ENCODE measurements around the gene ARL14EP. TPM values are rescaled to one million over a fixed set of nuclear protein-coding genes. Genes with fewer than 3 reads are reported as not detected.

ARL14EP gene
- total and polyA plus RNA-seq, 2 experiments from 2014 or later, result 21.7 to 22.2 TPM

DNA sequence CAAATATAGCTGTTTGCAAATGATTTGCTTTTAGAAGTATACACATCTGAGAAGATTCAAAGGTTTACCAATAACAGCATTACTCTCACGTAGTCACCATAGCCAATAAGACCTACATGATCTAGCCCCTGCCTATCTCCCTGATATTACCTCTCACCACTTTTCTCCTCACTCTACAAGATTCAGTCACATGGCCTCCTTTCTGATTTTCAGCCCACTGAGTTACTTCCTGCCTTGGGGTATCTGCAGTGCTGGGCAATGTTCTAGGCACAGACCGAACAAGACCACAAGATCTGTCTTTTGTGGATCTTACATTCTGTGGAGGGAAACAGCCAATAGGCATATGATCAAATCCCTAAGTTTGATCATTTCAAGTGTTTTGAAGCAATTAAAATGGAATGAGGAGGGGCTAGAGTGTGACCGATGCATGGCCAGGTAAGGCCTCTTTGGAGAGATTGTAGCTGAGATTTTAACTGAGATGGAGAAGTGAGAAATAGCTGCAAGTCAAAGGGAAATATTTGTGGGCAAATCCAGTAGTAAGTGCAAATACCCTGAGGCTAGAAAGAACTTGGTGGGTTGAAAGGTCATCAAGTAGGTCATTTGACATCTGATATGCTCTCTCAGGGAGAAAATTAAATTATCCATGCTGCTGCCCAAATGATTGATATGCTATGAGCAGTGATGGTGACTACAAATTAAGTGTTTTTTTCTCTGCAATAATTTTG, 43.1 kb downstream of the ARL14EP start:
- Histone ChIP-seq H3K27ac (no peak overlapping the region), H4K20me1 (ENCODE audit: insufficient read depth, poor library complexity, severe bottlenecking) (no peaks in the 10 kb centered on the region), H2AFZ (no peak overlapping the region), H3K27me3 (no peaks in the 10 kb centered on the region), H3K4me3 (no peak overlapping the region), H3K79me2 (no peaks in the 10 kb centered on the region), H3K4me1 (ENCODE audit: insufficient read depth) (no peaks in the 10 kb centered on the region), H3K9me3 (ENCODE audit: low read depth) (no peaks in the 10 kb centered on the region), H3K4me2 (no peak overlapping the region), H3K9me2 (replicated peaks; ENCODE audit: insufficient read depth) (no peaks in the 10 kb centered on the region), H3K36me3 (replicated peaks; ENCODE audit: insufficient read depth, low read depth) (no peaks in the 10 kb centered on the region)
- DNase-seq (ENCODE audit: low spot score), result no peak
- WGBS (ENCODE audit: low lambda C conversion rate, missing lambda C conversion rate), result 84% methylated on average over 3 of the region's 3 CpGs
- TF ChIP-seq, protein P1, sequence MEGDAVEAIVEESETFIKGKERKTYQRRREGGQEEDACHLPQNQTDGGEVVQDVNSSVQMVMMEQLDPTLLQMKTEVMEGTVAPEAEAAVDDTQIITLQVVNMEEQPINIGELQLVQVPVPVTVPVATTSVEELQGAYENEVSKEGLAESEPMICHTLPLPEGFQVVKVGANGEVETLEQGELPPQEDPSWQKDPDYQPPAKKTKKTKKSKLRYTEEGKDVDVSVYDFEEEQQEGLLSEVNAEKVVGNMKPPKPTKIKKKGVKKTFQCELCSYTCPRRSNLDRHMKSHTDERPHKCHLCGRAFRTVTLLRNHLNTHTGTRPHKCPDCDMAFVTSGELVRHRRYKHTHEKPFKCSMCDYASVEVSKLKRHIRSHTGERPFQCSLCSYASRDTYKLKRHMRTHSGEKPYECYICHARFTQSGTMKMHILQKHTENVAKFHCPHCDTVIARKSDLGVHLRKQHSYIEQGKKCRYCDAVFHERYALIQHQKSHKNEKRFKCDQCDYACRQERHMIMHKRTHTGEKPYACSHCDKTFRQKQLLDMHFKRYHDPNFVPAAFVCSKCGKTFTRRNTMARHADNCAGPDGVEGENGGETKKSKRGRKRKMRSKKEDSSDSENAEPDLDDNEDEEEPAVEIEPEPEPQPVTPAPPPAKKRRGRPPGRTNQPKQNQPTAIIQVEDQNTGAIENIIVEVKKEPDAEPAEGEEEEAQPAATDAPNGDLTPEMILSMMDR (IDR thresholded peaks at IDR 0.05; ENCODE audit: poor library complexity), result no peak
- TF ChIP-seq EZH2 (IDR thresholded peaks at IDR 0.05; ENCODE audit: borderline replicate concordance) (no peak), EZH2phosphoT487 (IDR thresholded peaks at IDR 0.05; ENCODE audit: low read depth, severe bottlenecking, unreplicated experiment) (no peak)

DNA sequence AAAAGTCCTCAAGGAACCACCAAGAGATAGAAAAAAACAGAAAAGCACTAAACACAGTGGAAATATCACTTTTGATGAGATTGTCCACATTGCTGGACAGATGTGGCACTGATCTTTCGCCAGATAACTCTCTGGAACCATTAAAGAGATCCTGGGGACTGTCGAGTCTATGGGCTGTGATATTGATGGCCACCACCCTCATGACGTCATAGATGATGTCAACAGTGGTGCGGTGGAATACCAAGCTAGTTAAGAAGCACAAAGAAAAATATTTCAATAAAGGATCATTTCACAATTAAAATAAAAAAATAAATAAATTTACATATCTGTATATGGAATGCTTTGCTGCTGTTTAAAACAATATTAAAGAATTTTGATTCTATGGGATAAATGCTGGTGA, 45.5 kb downstream of the ARL14EP start:
- Histone ChIP-seq H3K27me3 (peaks cover 3% of the 10 kb centered on the region), H3K4me3 (no peak overlapping the region), H3K79me2 (no peaks in the 10 kb centered on the region), H2AFZ (no peak overlapping the region), H3K36me3 (replicated peaks; ENCODE audit: insufficient read depth, low read depth) (no peaks in the 10 kb centered on the region), H3K4me1 (ENCODE audit: insufficient read depth) (no peaks in the 10 kb centered on the region), H3K9me3 (ENCODE audit: low read depth) (no peaks in the 10 kb centered on the region), H3K27ac (no peak overlapping the region), H3K9me2 (replicated peaks; ENCODE audit: insufficient read depth) (no peaks in the 10 kb centered on the region), H4K20me1 (ENCODE audit: insufficient read depth, poor library complexity, severe bottlenecking) (no peaks in the 10 kb centered on the region), H3K4me2 (no peak overlapping the region)
- TF ChIP-seq, protein P1 (IDR thresholded peaks at IDR 0.05; ENCODE audit: poor library complexity), result no peak
- TF ChIP-seq EZH2 (IDR thresholded peaks at IDR 0.05; ENCODE audit: borderline replicate concordance) (no peak), EZH2phosphoT487 (IDR thresholded peaks at IDR 0.05; ENCODE audit: low read depth, severe bottlenecking, unreplicated experiment) (no peak)
- WGBS (ENCODE audit: low lambda C conversion rate, missing lambda C conversion rate), result 94% methylated on average over 4 of the region's 4 CpGs
- DNase-seq (ENCODE audit: low spot score), result no peak

DNA sequence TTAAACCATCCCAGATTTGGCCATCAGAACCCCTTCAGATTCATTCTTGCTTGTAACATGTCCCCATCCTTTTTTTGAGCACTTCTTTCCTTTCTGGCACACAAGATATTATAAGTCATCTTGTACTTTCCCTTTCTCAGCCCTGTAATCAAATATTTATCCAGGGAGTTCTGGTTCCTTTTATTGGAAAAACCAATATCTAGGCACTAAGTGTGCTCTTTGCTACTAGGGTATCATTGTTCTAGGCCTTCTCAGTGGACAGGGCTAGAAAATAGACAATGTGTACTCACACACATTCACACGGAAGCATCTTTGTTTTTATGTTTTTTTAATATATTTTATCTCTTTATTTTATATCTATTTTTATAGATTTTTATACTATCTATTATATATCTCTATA, 47.3 kb downstream of the ARL14EP start:
- Histone ChIP-seq H3K4me1 (ENCODE audit: insufficient read depth) (no peaks in the 10 kb centered on the region), H3K27ac (no peak overlapping the region), H2AFZ (no peak overlapping the region), H4K20me1 (ENCODE audit: insufficient read depth, poor library complexity, severe bottlenecking) (no peaks in the 10 kb centered on the region), H3K9me3 (ENCODE audit: low read depth) (no peaks in the 10 kb centered on the region), H3K79me2 (no peaks in the 10 kb centered on the region), H3K4me2 (no peak overlapping the region), H3K9me2 (replicated peaks; ENCODE audit: insufficient read depth) (no peaks in the 10 kb centered on the region), H3K4me3 (no peak overlapping the region), H3K27me3 (peaks cover 3% of the 10 kb centered on the region), H3K36me3 (replicated peaks; ENCODE audit: insufficient read depth, low read depth) (no peaks in the 10 kb centered on the region)
- 89% methylated on average over 1 of the region's 1 CpG for WGBS (ENCODE audit: low lambda C conversion rate, missing lambda C conversion rate)
- DNase-seq (ENCODE audit: low spot score), result no peak
- TF ChIP-seq EZH2 (IDR thresholded peaks at IDR 0.05; ENCODE audit: borderline replicate concordance) (no peak), EZH2phosphoT487 (IDR thresholded peaks at IDR 0.05; ENCODE audit: low read depth, severe bottlenecking, unreplicated experiment) (no peak)
- TF ChIP-seq, protein P1 (IDR thresholded peaks at IDR 0.05; ENCODE audit: poor library complexity), result no peak
